GM12878 (cell line): ENCODE measurements around the gene KLF12. TPM values are rescaled to one million over a fixed set of nuclear protein-coding genes. Genes with fewer than 3 reads are reported as not detected.

Experiments
- ATAC-seq: fragments of 200-7000 bp; cut with Tn5 transposase; 3 replicates; pipeline ENCODE4 v1.9.1; 2020; ENCODE audit warnings: mild to moderate bottlenecking, moderate library complexity
- BruUV-seq: library from RNA; stranded (reverse); fragments of 400-500 nt; replicated peaks from 2 replicates; lab custom pipeline; 2021; lab: Mats Ljungman, UMichigan
- CTCF ChIA-PET: fragments of 300-600 bp; sonication (Branson Sonifier 250); formaldehyde crosslinking; extraction: SDS; loops from one replicate; lab custom pipeline; 2021; ENCODE audit warnings: inconsistent platforms; lab: Yijun Ruan, JAX
- POLR2A ChIA-PET: fragments of 350-600 bp; formaldehyde crosslinking; extraction: SDS; loops from one replicate; lab custom pipeline; 2021; ENCODE audit warnings: inconsistent platforms; lab: Charles Lee
- RAD21 ChIA-PET: fragments of 300-600 bp; sonication (Branson Sonifier 250); formaldehyde crosslinking; loops from one replicate; lab custom pipeline; 2023; ENCODE audit warnings: antibody characterized with exemption; ENCODE audit not compliant: unreplicated experiment; lab: Charles Lee
- SMC1A ChIA-PET: fragments of 300-600 bp; sonication (Branson Sonifier 250); formaldehyde crosslinking; loops from one replicate; lab custom pipeline; 2023; ENCODE audit not compliant: unreplicated experiment, uncharacterized antibody; lab: Charles Lee
- DNase-seq: peaks from one replicate; pipeline ENCODE4 v3.0.0-alpha.2; 2011; ENCODE audit warnings: low read depth, low spot score
- FAIRE-seq: peaks from 3 replicates; lab custom pipeline; 2011; peaks lifted over from hg19 to GRCh38; lab: Jason Lieb, UNC
- H2AFZ ChIP-seq: 2 replicates; pipeline ENCODE4 v1.6.0; 2011; ENCODE audit warnings: low read depth, low read length, control low read depth; ENCODE audit not compliant: control insufficient read depth
- H3K27ac ChIP-seq: 2 replicates; pipeline ENCODE4 v1.5.1; 2011; ENCODE audit warnings: control low read depth; ENCODE audit not compliant: control insufficient read depth, insufficient read depth
- H3K27me3 ChIP-seq, 2 experiments: replicated peaks in 1 of 2; 2 replicates each; pipeline versions ENCODE4 v1.6.0 to v1.6.1; 2011; ENCODE audit warnings: low read length in 1 of 2; ENCODE audit not compliant: control insufficient read depth in 2 of 2, insufficient read depth in 2 of 2
- H3K36me3 ChIP-seq, 2 experiments: 2 replicates each; pipeline ENCODE4 v1.5.1; 2011; ENCODE audit warnings: low read length in 1 of 2; ENCODE audit not compliant: control insufficient read depth in 2 of 2, insufficient read depth in 2 of 2
- H3K4me1 ChIP-seq: 2 replicates; pipeline ENCODE4 v1.6.1; 2011; ENCODE audit warnings: mild to moderate bottlenecking, low read length, moderate library complexity, mixed read lengths; ENCODE audit not compliant: control insufficient read depth, insufficient read depth
- H3K4me2 ChIP-seq: 2 replicates; pipeline ENCODE4 v1.6.0; 2011; ENCODE audit warnings: control low read depth; ENCODE audit not compliant: control insufficient read depth, insufficient read depth
- H3K4me3 ChIP-seq: fragments of 200-600 bp; sonication (generic); 2 replicates; pipeline ENCODE4 v1.5.1; 2016
- H3K79me2 ChIP-seq: 2 replicates; pipeline ENCODE4 v1.6.0; 2011; ENCODE audit warnings: low read length; ENCODE audit not compliant: control insufficient read depth, insufficient read depth
- H3K9ac ChIP-seq: 2 replicates; pipeline ENCODE4 v1.8.0; 2011; ENCODE audit warnings: low read length, control low read depth, mixed read lengths; ENCODE audit not compliant: control insufficient read depth, insufficient read depth
- H3K9me3 ChIP-seq: replicated peaks from 3 replicates; pipeline ENCODE4 v1.5.1; 2011; ENCODE audit warnings: mild to moderate bottlenecking, low read length; ENCODE audit not compliant: control insufficient read depth, insufficient read depth
- H4K20me1 ChIP-seq: 2 replicates; pipeline ENCODE4 v1.6.0; 2011; ENCODE audit not compliant: control insufficient read depth, insufficient read depth
- ATF2 ChIP-seq: IDR thresholded peaks from 2 replicates; pipeline ENCODE4 v1.6.1; 2012; ENCODE audit warnings: low read length, inconsistent platforms
- BMI1 ChIP-seq: fragments of 450-650 bp; IDR thresholded peaks from 2 replicates; pipeline ENCODE4 v1.6.1; 2016; ENCODE audit warnings: mild to moderate bottlenecking, moderate library complexity, borderline replicate concordance
- IKZF1 ChIP-seq: fragments of 450-650 bp; conservative IDR thresholded peaks from 2 replicates; pipeline ENCODE4 v1.6.1; 2017; ENCODE audit warnings: antibody characterized with exemption, mild to moderate bottlenecking
- MTA2 ChIP-seq: fragments of 450-650 bp; IDR thresholded peaks from 2 replicates; pipeline ENCODE4 v1.6.1; 2016; ENCODE audit warnings: low read depth, mild to moderate bottlenecking, moderate library complexity
- MYC ChIP-seq: IDR thresholded peaks from 2 replicates; pipeline ENCODE4 v1.6.1; 2011; ENCODE audit warnings: mild to moderate bottlenecking, low read length, moderate library complexity, inconsistent platforms; ENCODE audit not compliant: insufficient read depth, insufficient replicate concordance, insufficient read length, severe bottlenecking
- NFIC ChIP-seq: IDR thresholded peaks from 2 replicates; pipeline ENCODE4 v1.6.1; 2012; ENCODE audit warnings: low read depth, mild to moderate bottlenecking, inconsistent platforms, low read length, moderate library complexity
- NFYB ChIP-seq: IDR thresholded peaks from 2 replicates; pipeline ENCODE4 v1.6.1; 2011; ENCODE audit warnings: low read depth, mild to moderate bottlenecking, low read length, improper control_type of control experiment, moderate library complexity; ENCODE audit not compliant: insufficient read depth
- SMC3 ChIP-seq: IDR thresholded peaks from 2 replicates; pipeline ENCODE4 v1.6.1; 2011; ENCODE audit warnings: low read length, improper control_type of control experiment, borderline replicate concordance
- SPI1 ChIP-seq: IDR thresholded peaks from 2 replicates; pipeline ENCODE4 v1.6.1; 2011; ENCODE audit warnings: low read depth, mild to moderate bottlenecking, low read length, moderate library complexity, borderline replicate concordance; ENCODE audit not compliant: insufficient read depth
- SREBF2 ChIP-seq: IDR thresholded peaks from 2 replicates; pipeline ENCODE4 v1.6.1; 2012; ENCODE audit warnings: mild to moderate bottlenecking, low read length
- TARDBP ChIP-seq: IDR thresholded peaks from 2 replicates; pipeline ENCODE4 v1.6.1; 2016; ENCODE audit warnings: borderline replicate concordance
- ZBTB4 ChIP-seq: fragments of 450-650 bp; formaldehyde crosslinking; IDR thresholded peaks from 2 replicates; pipeline ENCODE4 v1.4.0; 2022; ENCODE audit warnings: mild to moderate bottlenecking, moderate library complexity
- WGBS: methylation state at CpG from one replicate; pipeline ENCODE4 v1.1.6; 2016; ENCODE audit warnings: low lambda C conversion rate; ENCODE audit not compliant: insufficient replicate concordance, insufficient coverage; ENCODE audit errors: missing lambda C conversion rate; 5-methylcytosine and 5-hydroxymethylcytosine counted together
- in situ Hi-C: fragments of 300-500 bp; cut with MboI; formaldehyde crosslinking; loops from 9 replicates; pipeline ENCODE4 v1.14.3; 2018; ENCODE audit warnings: mixed read lengths
- intact Hi-C: fragments of 100-400 bp; cut with micrococcal nuclease; formaldehyde crosslinking; loops from one replicate; pipeline ENCODE4 v1.14.2; 2022; ENCODE audit not compliant: unreplicated experiment
- polyA plus RNA-seq, 11 experiments: library from polyadenylated mRNA; depleted of rRNA in 4 of 11; unstranded in 6 of 11; stranded (reverse) in 5 of 11; fragments of >200 nt; fragmentation: Nextera tagmentation in 4 of 11; fragmentation: Illumina TruSeq in 1 of 11; extraction: Ambion mirVana in 4 of 11; extraction: Trizol in 1 of 11; gene quantifications; 1 replicate in 1 of 11; 2 replicates in 10 of 11; pipeline versions ENCODE4 v1.2.1 to v1.2.3, GENCODE V29; 2011 to 2016; ENCODE audit warnings: inconsistent platforms in 2 of 11, missing spikeins in 2 of 11, low read depth in 1 of 11
- total RNA-seq, 4 experiments: library from RNA; depleted of rRNA in 3 of 4; stranded (reverse); fragments of >200 nt in 3 of 4; fragmentation: Illumina TruSeq in 1 of 4; extraction: Trizol in 1 of 4; gene quantifications; 2 replicates each; pipeline versions ENCODE4 v1.2.1 to v1.2.3, GENCODE V29; 2013 to 2021

Gene KLF12
- total and polyA plus RNA-seq, 10 of the 15 experiments (the other 5 are each of a cell fraction or from before 2014, with no cell fraction given) = 0.11 to 11.4 (median 0.98) TPM

DNA sequence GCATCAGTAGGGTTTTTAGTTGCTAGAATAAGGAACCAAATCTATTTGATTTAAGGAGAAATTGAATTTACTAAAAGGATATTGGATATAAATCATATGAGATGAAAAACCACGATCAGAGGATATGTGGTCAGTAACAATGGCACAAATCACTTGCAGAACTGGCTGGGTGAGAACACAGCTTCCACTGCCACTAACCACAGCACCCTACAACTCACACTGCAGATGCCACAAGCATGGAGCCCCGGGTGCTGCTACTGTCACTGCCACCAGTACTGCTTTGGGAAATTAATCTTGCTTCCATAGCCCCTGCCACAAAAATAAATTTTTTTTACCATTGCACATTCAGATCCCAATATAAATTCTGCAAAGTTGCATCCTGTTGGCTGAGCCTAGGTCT lies 40.6 kb upstream of the KLF12 start:
- ChIA-PET RAD21 (no interaction called here), CTCF (no interaction called here), SMC1A (no interaction called here), POLR2A (no interaction called here)
- TF ChIP-seq BMI1 (no peak), NFYB (no peak), IKZF1 (no peak), SMC3 (no peak), SPI1 (no peak), ZBTB4 (CRISPR knock-in tag) (no peak), ATF2 (no peak), NFIC (no peak), SREBF2 (no peak), TARDBP (no peak), MYC (no peak), MTA2 (no peak)
- no peak overlapping the region for H3K4me3 ChIP-seq
- no peaks in the 10 kb centered on the region for H3K4me1 ChIP-seq
- no peaks in the 10 kb centered on the region for H3K27me3 ChIP-seq
- H3K9me3 ChIP-seq = no peaks in the 10 kb centered on the region
- FAIRE-seq = no peak
- ATAC-seq = no peak
- in situ Hi-C loops = no loop called here
- WGBS = 0% methylated on average over 2 of the region's 2 CpGs
- no peaks in the 10 kb centered on the region for H3K79me2 ChIP-seq
- no peak overlapping the region for H3K9ac ChIP-seq
- no TSS peak for BruUV-seq
- no peaks in the 10 kb centered on the region for H3K36me3 ChIP-seq
- intact Hi-C loops = no loop called here
- H4K20me1 ChIP-seq = no peaks in the 10 kb centered on the region
- no peak overlapping the region for H3K4me2 ChIP-seq
- no peak for DNase-seq
- no peak overlapping the region for H2AFZ ChIP-seq
- H3K27ac ChIP-seq = no peak overlapping the region
